GM23338 (cell line): ENCODE measurements around the gene THSD4. TPM values are rescaled to one million over a fixed set of nuclear protein-coding genes. Genes with fewer than 3 reads are reported as not detected.

Source experiments
- ATAC-seq: fragments of 200-7000 bp; cut with Tn5 transposase; 3 replicates; pipeline ENCODE4 v1.9.1; 2020
- DNase-seq: peaks from one replicate; pipeline ENCODE4 v3.0.0-alpha.2; 2015; ENCODE audit warnings: low spot score
- H2AFZ ChIP-seq: fragments of 200-600 bp; sonication (generic); 2 replicates; pipeline ENCODE4 v1.8.0; 2016; ENCODE audit warnings: antibody characterized with exemption, mild to moderate bottlenecking, moderate library complexity
- H3F3A ChIP-seq: fragments of 200-600 bp; sonication (generic); replicated peaks from 2 replicates; pipeline ENCODE4 v1.8.0; 2017; ENCODE audit warnings: antibody characterized with exemption, mixed run types, low read depth
- H3K27ac ChIP-seq: fragments of 200-600 bp; sonication (generic); 2 replicates; pipeline ENCODE4 v1.6.1; 2016; ENCODE audit warnings: low read depth
- H3K27me3 ChIP-seq: fragments of 200-600 bp; sonication (generic); 2 replicates; pipeline ENCODE4 v1.8.0; 2016; ENCODE audit warnings: mild to moderate bottlenecking, mixed run types, moderate library complexity; ENCODE audit not compliant: insufficient read depth
- H3K36me3 ChIP-seq: fragments of 200-600 bp; sonication (generic); 2 replicates; pipeline ENCODE4 v1.8.0; 2016; ENCODE audit warnings: mild to moderate bottlenecking; ENCODE audit not compliant: insufficient read depth
- H3K4me1 ChIP-seq: fragments of 200-600 bp; sonication (generic); 2 replicates; pipeline ENCODE4 v1.8.0; 2016; ENCODE audit warnings: mild to moderate bottlenecking, moderate library complexity; ENCODE audit not compliant: insufficient read depth
- H3K4me2 ChIP-seq: fragments of 200-600 bp; sonication (generic); 2 replicates; pipeline ENCODE4 v1.7.1; 2017; ENCODE audit warnings: mixed run types
- H3K4me3 ChIP-seq: fragments of 200-600 bp; sonication (generic); 2 replicates; pipeline ENCODE4 v1.6.1; 2016; ENCODE audit warnings: mixed run types
- H3K79me2 ChIP-seq: fragments of 200-600 bp; sonication (generic); replicated peaks from 2 replicates; pipeline ENCODE4 v1.8.0; 2017; ENCODE audit warnings: mild to moderate bottlenecking; ENCODE audit not compliant: insufficient read depth
- H3K9me2 ChIP-seq: fragments of 200-600 bp; sonication (generic); 2 replicates; pipeline ENCODE4 v1.8.0; 2017; ENCODE audit not compliant: insufficient read depth
- H4K20me1 ChIP-seq: fragments of 200-600 bp; sonication (generic); replicated peaks from 2 replicates; pipeline ENCODE4 v1.8.0; 2017; ENCODE audit warnings: mild to moderate bottlenecking; ENCODE audit not compliant: insufficient read depth
- H3K27ac Mint-ChIP-seq: 2 replicates; pipeline ENCODE4 v1.8.0; 2020; ENCODE audit warnings: inconsistent platforms, mild to moderate bottlenecking, moderate library complexity, mixed read lengths
- H3K27me3 Mint-ChIP-seq: 3 replicates; pipeline ENCODE4 v1.8.0; 2022; ENCODE audit warnings: low read depth, mild to moderate bottlenecking, moderate library complexity, mixed read lengths, inconsistent platforms; ENCODE audit not compliant: insufficient read depth, poor library complexity
- H3K36me3 Mint-ChIP-seq: 3 replicates; pipeline ENCODE4 v1.8.0; 2021; ENCODE audit warnings: low read depth, mild to moderate bottlenecking, inconsistent platforms, moderate library complexity, mixed read lengths
- H3K4me1 Mint-ChIP-seq: 3 replicates; pipeline ENCODE4 v1.8.0; 2020; ENCODE audit warnings: mild to moderate bottlenecking, inconsistent platforms, mixed read lengths
- H3K4me3 Mint-ChIP-seq: 3 replicates; pipeline ENCODE4 v1.8.0; 2021; ENCODE audit warnings: moderate library complexity, mild to moderate bottlenecking, inconsistent platforms, mixed read lengths
- H3K9me3 Mint-ChIP-seq: 3 replicates; pipeline ENCODE4 v1.8.0; 2020; ENCODE audit warnings: moderate library complexity, mild to moderate bottlenecking, inconsistent platforms, mixed read lengths
- CREB1 ChIP-seq: fragments of 250-450 bp; sonication (Bioruptor Pico); IDR thresholded peaks from 2 replicates; pipeline ENCODE4 v1.5.0; 2020; ENCODE audit warnings: low read depth, mild to moderate bottlenecking, moderate library complexity
- CTCF ChIP-seq, 2 experiments: fragments of 200-600 bp in 1 of 2; sonication (generic) in 1 of 2; conservative IDR thresholded peaks; 2 replicates each; pipeline versions ENCODE4 v1.5.1 to v1.6.1; 2016 to 2017; ENCODE audit warnings: antibody characterized with exemption in 2 of 2, low read depth in 2 of 2, mild to moderate bottlenecking in 2 of 2, moderate library complexity in 1 of 2
- EZH2 ChIP-seq: fragments of 200-600 bp; sonication (generic); IDR thresholded peaks from one replicate; pipeline ENCODE4 v1.8.0; 2017; ENCODE audit warnings: antibody characterized with exemption, mild to moderate bottlenecking, low read depth; ENCODE audit not compliant: unreplicated experiment
- EZH2phosphoT487 ChIP-seq: fragments of 200-600 bp; sonication (generic); IDR thresholded peaks from one replicate; pipeline ENCODE4 v1.8.1; 2018; ENCODE audit warnings: antibody characterized with exemption; ENCODE audit not compliant: unreplicated experiment
- JUNB ChIP-seq: IDR thresholded peaks from one replicate; pipeline ENCODE4 v1.6.1; 2016; ENCODE audit warnings: antibody characterized with exemption; ENCODE audit not compliant: unreplicated experiment
- STAT1 ChIP-seq: IDR thresholded peaks from one replicate; pipeline ENCODE4 v1.6.1; 2016; ENCODE audit warnings: antibody characterized with exemption; ENCODE audit not compliant: unreplicated experiment
- ZNF331 ChIP-seq: fragments of 250-450 bp; sonication (Bioruptor Pico); IDR thresholded peaks from 2 replicates; pipeline ENCODE4 v1.5.0; 2020; ENCODE audit warnings: low read depth, mild to moderate bottlenecking, moderate library complexity
- polyA plus RNA-seq: library from polyadenylated mRNA; unstranded; fragments of >200 nt; fragmentation: Nextera tagmentation; extraction: Ambion mirVana; gene quantifications from 2 replicates; pipeline ENCODE4 v1.2.1, GENCODE V29; 2016
- total RNA-seq: library from RNA; depleted of rRNA; stranded (reverse); fragments of >200 nt; shearing (Covaris generic); gene quantifications from 2 replicates; pipeline ENCODE4 v1.2.3, GENCODE V29; 2014
- TF ChIP-seq, protein P1 (sequence below): fragments of 250-450 bp; sonication (Bioruptor Pico); IDR thresholded peaks from 2 replicates; pipeline ENCODE4 v1.5.0; 2020; ENCODE audit warnings: mild to moderate bottlenecking, moderate library complexity
- TF ChIP-seq, protein P2 (sequence below): IDR thresholded peaks from 2 replicates; pipeline ENCODE4 v1.6.1; 2016; ENCODE audit warnings: antibody characterized with exemption

Gene THSD4
- total and polyA plus RNA-seq, 2 experiments from 2014 or later, result 2.0 to 7.4 TPM

DNA sequence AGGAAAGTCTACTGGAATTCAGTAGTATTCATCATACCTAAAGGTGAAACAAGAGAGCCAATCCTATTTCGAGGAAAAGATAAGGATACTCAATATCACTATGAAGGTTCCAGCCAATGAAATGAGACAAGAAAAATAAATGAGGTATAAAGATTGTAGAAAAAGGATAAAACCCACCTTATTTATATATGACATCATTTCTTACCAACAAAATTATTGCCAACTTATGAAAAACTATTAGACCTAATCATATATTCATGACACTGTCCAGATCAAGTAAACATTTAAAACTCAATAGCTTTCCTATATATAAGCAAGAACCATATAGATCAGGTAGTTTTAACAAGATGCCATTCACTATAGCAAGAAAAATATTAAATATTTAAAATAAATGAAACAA lies 584.7 kb downstream of the THSD4 start:
- Histone ChIP-seq H3K27ac (no peak overlapping the region), H3K36me3 (no peaks in the 10 kb centered on the region), H4K20me1 (no peaks in the 10 kb centered on the region), H3K4me3 (no peak overlapping the region), H3K4me1 (no peaks in the 10 kb centered on the region; the same call in 1 of the 2 replicates), H3K27me3 (no peaks in the 10 kb centered on the region), H3F3A (no peaks in the 10 kb centered on the region), H3K4me2 (no peak overlapping the region), H3K9me2 (peaks cover 9% of the 10 kb centered on the region; the same call in 1 of the 2 replicates), H2AFZ (no peak overlapping the region), H3K79me2 (no peaks in the 10 kb centered on the region)
- Mint-ChIP-seq H3K27ac (no peak overlapping the region), H3K9me3 (peaks cover 5% of the 10 kb centered on the region; the same call in 2 of the 3 replicates), H3K4me3 (no peak overlapping the region), H3K4me1 (peaks cover 4% of the 10 kb centered on the region; the same call in 2 of the 3 replicates), H3K36me3 (peaks cover 5% of the 10 kb centered on the region; the same call in 1 of the 3 replicates), H3K27me3 (peaks cover 6% of the 10 kb centered on the region)
- ATAC-seq, result no peak
- no peak for DNase-seq
- TF ChIP-seq CREB1 (CRISPR knock-in tag), result no peak
- TF ChIP-seq JUNB, result no peak
- TF ChIP-seq CTCF (conservative IDR thresholded peaks at IDR 0.05; ENCODE audit: low read depth in 2 of 2), result no peak
- no peak for TF ChIP-seq STAT1
- TF ChIP-seq, protein P1, sequence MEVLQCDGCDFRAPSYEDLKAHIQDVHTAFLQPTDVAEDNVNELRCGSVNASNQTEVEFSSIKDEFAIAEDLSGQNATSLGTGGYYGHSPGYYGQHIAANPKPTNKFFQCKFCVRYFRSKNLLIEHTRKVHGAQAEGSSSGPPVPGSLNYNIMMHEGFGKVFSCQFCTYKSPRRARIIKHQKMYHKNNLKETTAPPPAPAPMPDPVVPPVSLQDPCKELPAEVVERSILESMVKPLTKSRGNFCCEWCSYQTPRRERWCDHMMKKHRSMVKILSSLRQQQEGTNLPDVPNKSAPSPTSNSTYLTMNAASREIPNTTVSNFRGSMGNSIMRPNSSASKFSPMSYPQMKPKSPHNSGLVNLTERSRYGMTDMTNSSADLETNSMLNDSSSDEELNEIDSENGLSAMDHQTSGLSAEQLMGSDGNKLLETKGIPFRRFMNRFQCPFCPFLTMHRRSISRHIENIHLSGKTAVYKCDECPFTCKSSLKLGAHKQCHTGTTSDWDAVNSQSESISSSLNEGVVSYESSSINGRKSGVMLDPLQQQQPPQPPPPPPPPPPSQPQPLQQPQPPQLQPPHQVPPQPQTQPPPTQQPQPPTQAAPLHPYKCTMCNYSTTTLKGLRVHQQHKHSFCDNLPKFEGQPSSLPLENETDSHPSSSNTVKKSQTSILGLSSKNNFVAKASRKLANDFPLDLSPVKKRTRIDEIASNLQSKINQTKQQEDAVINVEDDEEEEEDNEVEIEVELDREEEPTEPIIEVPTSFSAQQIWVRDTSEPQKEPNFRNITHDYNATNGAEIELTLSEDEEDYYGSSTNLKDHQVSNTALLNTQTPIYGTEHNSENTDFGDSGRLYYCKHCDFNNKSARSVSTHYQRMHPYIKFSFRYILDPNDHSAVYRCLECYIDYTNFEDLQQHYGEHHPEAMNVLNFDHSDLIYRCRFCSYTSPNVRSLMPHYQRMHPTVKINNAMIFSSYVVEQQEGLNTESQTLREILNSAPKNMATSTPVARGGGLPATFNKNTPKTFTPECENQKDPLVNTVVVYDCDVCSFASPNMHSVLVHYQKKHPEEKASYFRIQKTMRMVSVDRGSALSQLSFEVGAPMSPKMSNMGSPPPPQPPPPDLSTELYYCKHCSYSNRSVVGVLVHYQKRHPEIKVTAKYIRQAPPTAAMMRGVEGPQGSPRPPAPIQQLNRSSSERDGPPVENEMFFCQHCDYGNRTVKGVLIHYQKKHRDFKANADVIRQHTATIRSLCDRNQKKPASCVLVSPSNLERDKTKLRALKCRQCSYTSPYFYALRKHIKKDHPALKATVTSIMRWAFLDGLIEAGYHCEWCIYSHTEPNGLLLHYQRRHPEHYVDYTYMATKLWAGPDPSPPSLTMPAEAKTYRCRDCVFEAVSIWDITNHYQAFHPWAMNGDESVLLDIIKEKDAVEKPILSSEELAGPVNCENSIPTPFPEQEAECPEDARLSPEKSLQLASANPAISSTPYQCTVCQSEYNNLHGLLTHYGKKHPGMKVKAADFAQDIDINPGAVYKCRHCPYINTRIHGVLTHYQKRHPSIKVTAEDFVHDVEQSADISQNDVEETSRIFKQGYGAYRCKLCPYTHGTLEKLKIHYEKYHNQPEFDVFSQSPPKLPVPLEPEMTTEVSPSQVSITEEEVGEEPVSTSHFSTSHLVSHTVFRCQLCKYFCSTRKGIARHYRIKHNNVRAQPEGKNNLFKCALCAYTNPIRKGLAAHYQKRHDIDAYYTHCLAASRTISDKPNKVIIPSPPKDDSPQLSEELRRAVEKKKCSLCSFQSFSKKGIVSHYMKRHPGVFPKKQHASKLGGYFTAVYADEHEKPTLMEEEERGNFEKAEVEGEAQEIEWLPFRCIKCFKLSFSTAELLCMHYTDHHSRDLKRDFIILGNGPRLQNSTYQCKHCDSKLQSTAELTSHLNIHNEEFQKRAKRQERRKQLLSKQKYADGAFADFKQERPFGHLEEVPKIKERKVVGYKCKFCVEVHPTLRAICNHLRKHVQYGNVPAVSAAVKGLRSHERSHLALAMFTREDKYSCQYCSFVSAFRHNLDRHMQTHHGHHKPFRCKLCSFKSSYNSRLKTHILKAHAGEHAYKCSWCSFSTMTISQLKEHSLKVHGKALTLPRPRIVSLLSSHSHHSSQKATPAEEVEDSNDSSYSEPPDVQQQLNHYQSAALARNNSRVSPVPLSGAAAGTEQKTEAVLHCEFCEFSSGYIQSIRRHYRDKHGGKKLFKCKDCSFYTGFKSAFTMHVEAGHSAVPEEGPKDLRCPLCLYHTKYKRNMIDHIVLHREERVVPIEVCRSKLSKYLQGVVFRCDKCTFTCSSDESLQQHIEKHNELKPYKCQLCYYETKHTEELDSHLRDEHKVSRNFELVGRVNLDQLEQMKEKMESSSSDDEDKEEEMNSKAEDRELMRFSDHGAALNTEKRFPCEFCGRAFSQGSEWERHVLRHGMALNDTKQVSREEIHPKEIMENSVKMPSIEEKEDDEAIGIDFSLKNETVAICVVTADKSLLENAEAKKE (CRISPR knock-in tag), result no peak
- TF ChIP-seq ZNF331 (CRISPR knock-in tag), result no peak
- TF ChIP-seq EZH2, result no peak
- TF ChIP-seq, protein P2, sequence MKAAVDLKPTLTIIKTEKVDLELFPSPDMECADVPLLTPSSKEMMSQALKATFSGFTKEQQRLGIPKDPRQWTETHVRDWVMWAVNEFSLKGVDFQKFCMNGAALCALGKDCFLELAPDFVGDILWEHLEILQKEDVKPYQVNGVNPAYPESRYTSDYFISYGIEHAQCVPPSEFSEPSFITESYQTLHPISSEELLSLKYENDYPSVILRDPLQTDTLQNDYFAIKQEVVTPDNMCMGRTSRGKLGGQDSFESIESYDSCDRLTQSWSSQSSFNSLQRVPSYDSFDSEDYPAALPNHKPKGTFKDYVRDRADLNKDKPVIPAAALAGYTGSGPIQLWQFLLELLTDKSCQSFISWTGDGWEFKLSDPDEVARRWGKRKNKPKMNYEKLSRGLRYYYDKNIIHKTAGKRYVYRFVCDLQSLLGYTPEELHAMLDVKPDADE, result no peak
- no peak for TF ChIP-seq EZH2phosphoT487
